Activated CD8-positive, alpha-beta memory T cell treated with anti-CD3 and anti-CD28 coated beads for 36 hours (primary cell): Measurements from ENCODE around the gene ADNP. TPM values are rescaled to one million over a fixed set of nuclear protein-coding genes. Genes with fewer than 3 reads are reported as not detected.

ENCODE experiments used
- CTCF ChIA-PET: fragments of 350-600 bp; sonication (Branson Sonifier 250); formaldehyde crosslinking; loops from one replicate; lab custom pipeline; 2021; ENCODE audit warnings: antibody characterized with exemption; lab: Charles Lee
- POLR2A ChIA-PET: fragments of 350-600 bp; sonication (Branson Sonifier 250); formaldehyde crosslinking; loops from one replicate; lab custom pipeline; 2021; ENCODE audit warnings: antibody characterized with exemption; lab: Charles Lee
- total RNA-seq, 2 experiments: library from RNA; stranded (reverse); gene quantifications; one replicate each; pipeline ENCODE4 v1.2.3, GENCODE V29; 2021

Gene ADNP
- total RNA-seq, 2 experiments from 2014 or later = 74.7 to 81.5 TPM

GRCh38 chr20:50916934-50917333 lies 14.3 kb downstream of the ADNP start:
- CTCF ChIA-PET = interaction anchor here (1.0 to 1.6 kb wide), 4 partner anchors 11 to 98 kb away, joined by 3 to 5 read pairs (median 4); no protein-coding TSS in a partner anchor
- POLR2A ChIA-PET = interaction anchor here (1.1 kb wide), 1 partner anchor 14 kb away, joined by 4 read pairs; the partner anchor contains the start of gene ADNP

- POLR2A ChIA-PET = interaction anchor here (1.1 kb wide), 1 partner anchor 15 kb away, joined by 4 read pairs; the partner anchor contains the start of gene ADNP
- CTCF ChIA-PET = interaction anchor here (1.0 to 1.6 kb wide), 6 partner anchors 12 to 122 kb away, joined by 3 to 5 read pairs (median 4); partner anchors contain the start of genes ADNP and BCAS4
Measured at GRCh38 chr20:50916257-50916656, 15.0 kb downstream of the ADNP start.

- ChIA-PET POLR2A (interaction anchor here (1.2 kb wide), 1 partner anchor 16 kb away, joined by 6 read pairs; the partner anchor contains the start of gene ADNP), CTCF (interaction anchor here (0.9 to 1.3 kb wide), 4 partner anchors 16 to 124 kb away, joined by 3 to 5 read pairs (median 4); partner anchors contain the start of genes ADNP and BCAS4)
Measured at GRCh38 chr20:50915424-50915823, 15.8 kb downstream of the ADNP start.

GRCh38 chr20:50913690-50914375 lies 17.4 kb downstream of the ADNP start:
- ChIA-PET POLR2A (interaction anchor here (0.5 to 0.6 kb wide), 3 partner anchors 16 to 997 kb away, joined by 3 to 8 read pairs (median 4); partner anchors contain the start of gene ADNP), CTCF (interaction anchor here (0.6 to 1.3 kb wide), 4 partner anchors 11 to 128 kb away, joined by 3 to 5 read pairs (median 4); no protein-coding TSS in a partner anchor)

GRCh38 chr20:50911716-50912115 lies 19.5 kb downstream of the ADNP start:
- ChIA-PET CTCF (interaction anchor here (0.8 to 1.9 kb wide), 5 partner anchors 11 to 121 kb away, joined by 3 to 6 read pairs (median 3); partner anchors contain the start of gene ADNP), POLR2A (interaction anchor here (0.7 to 1.3 kb wide), 2 partner anchors 8 to 18 kb away, joined by 3 read pairs; no protein-coding TSS in a partner anchor)

GRCh38 chr20:50911030-50911429 lies 20.2 kb downstream of the ADNP start:
- POLR2A ChIA-PET = interaction anchor here (0.6 to 1.3 kb wide), 2 partner anchors 18 to 223 kb away, joined by 3 read pairs; no protein-coding TSS in a partner anchor
- CTCF ChIA-PET = interaction anchor here (0.8 to 1.8 kb wide), 3 partner anchors 9 to 20 kb away, joined by 3 to 7 read pairs (median 4); partner anchors contain the start of gene ADNP

- ChIA-PET POLR2A (no interaction called here), CTCF (interaction anchor here (0.8 to 2.3 kb wide), 3 partner anchors 25 to 409 kb away, joined by 5 to 7 read pairs (median 5); partner anchors contain the start of gene BCAS4)
Measured at GRCh38 chr20:50909413-50909812, 21.8 kb downstream of the ADNP start.

- CTCF ChIA-PET = no interaction called here
- POLR2A ChIA-PET = no interaction called here
Measured at GRCh38 chr20:50904067-50904570, 27.1 kb downstream of the ADNP start.

GRCh38 chr20:50903353-50904051 lies 27.7 kb downstream of the ADNP start:
- ChIA-PET POLR2A (no interaction called here), CTCF (no interaction called here)

GRCh38 chr20:50901301-50901700 lies 29.9 kb downstream of the ADNP start:
- CTCF ChIA-PET = interaction anchor here (0.7 to 1.3 kb wide), 3 partner anchors 12 to 765 kb away, joined by 3 to 4 read pairs (median 4); no protein-coding TSS in a partner anchor

GRCh38 chr20:50900261-50900660 lies 31.0 kb downstream of the ADNP start:
- POLR2A ChIA-PET = interaction anchor here (0.7 kb wide), 1 partner anchor 78 kb away, joined by 7 read pairs; no protein-coding TSS in a partner anchor
- CTCF ChIA-PET = interaction anchor here (0.9 to 1.7 kb wide), 4 partner anchors 16 to 106 kb away, joined by 3 to 7 read pairs (median 3); partner anchors contain the start of gene BCAS4

More at GRCh38 chr20:50901301-50901700, 29.9 kb downstream of the ADNP start:
- POLR2A ChIA-PET = no interaction called here

GRCh38 chr20:50898475-50898874 lies 32.8 kb downstream of the ADNP start:
- ChIA-PET POLR2A (interaction anchor here (0.6 kb wide), 1 partner anchor 51 kb away, joined by 3 read pairs; no protein-coding TSS in a partner anchor), CTCF (interaction anchor here (0.6 to 1.7 kb wide), 3 partner anchors 9 to 104 kb away, joined by 3 to 7 read pairs (median 3); partner anchors contain the start of gene BCAS4)

GRCh38 chr20:50895111-50895830 lies 36.0 kb downstream of the ADNP start:
- POLR2A ChIA-PET = no interaction called here
- CTCF ChIA-PET = interaction anchor here (0.6 to 1.8 kb wide), 3 partner anchors 50 to 102 kb away, joined by 3 to 4 read pairs (median 4); partner anchors contain the start of gene BCAS4

GRCh38 chr20:50893620-50894019 lies 37.6 kb downstream of the ADNP start:
- ChIA-PET POLR2A (no interaction called here), CTCF (interaction anchor here (1.2 kb wide), 1 partner anchor 36 kb away, joined by 3 read pairs; no protein-coding TSS in a partner anchor)

- CTCF ChIA-PET = interaction anchor here (2.7 kb wide), 1 partner anchor 98 kb away, joined by 9 read pairs; the partner anchor contains the start of gene BCAS4
- POLR2A ChIA-PET = no interaction called here
Measured at GRCh38 chr20:50892394-50892793, 38.8 kb downstream of the ADNP start.

- ChIA-PET POLR2A (interaction anchor here (1.1 kb wide), 1 partner anchor 26 kb away, joined by 3 read pairs; no protein-coding TSS in a partner anchor), CTCF (interaction anchor here (1.4 to 2.7 kb wide), 2 partner anchors 97 to 100 kb away, joined by 4 to 9 read pairs; partner anchors contain the start of gene BCAS4)
Measured at GRCh38 chr20:50891138-50891537, 40.1 kb downstream of the ADNP start.

GRCh38 chr20:50887576-50887975 lies 43.7 kb downstream of the ADNP start:
- POLR2A ChIA-PET = no interaction called here
- CTCF ChIA-PET = interaction anchor here (1.7 kb wide), 1 partner anchor 42 kb away, joined by 4 read pairs; no protein-coding TSS in a partner anchor
